Activated T-cell treated with anti-CD3 and anti-CD28 coated beads, Interleukin-2, amount 50 U/mL, for 48 hours (primary cell): ENCODE results near the gene NMNAT3.

Source experiments
- DNase-seq, 2 experiments: peaks; one replicate each; pipeline ENCODE4 v3.0.0-alpha.2; 2020

NMNAT3 gene

GRCh38 chr3:139674571-139675260 lies 3.1 kb downstream of the NMNAT3 start:
- DNase-seq = no peak

DNA sequence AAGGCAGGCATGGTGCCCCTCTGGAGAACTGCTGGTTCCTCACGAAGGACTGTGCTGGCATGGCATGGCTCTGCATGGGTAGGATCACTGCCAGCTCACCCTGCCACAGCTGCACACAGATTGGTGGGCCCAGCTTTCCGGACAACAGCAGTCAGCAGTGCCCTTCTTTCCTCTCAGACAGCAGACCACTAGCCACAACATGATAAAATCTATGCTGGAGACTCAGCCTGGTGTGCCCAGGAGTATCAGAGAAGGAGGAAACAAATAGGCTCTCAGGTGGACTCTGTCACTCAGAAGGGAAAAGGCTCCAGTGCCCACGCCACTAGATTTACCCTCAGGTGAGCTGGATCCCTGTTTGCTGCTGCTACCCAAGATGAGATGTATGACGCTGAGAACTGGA lies 4.9 kb downstream of the NMNAT3 start:
- DNase-seq = no peak

DNA sequence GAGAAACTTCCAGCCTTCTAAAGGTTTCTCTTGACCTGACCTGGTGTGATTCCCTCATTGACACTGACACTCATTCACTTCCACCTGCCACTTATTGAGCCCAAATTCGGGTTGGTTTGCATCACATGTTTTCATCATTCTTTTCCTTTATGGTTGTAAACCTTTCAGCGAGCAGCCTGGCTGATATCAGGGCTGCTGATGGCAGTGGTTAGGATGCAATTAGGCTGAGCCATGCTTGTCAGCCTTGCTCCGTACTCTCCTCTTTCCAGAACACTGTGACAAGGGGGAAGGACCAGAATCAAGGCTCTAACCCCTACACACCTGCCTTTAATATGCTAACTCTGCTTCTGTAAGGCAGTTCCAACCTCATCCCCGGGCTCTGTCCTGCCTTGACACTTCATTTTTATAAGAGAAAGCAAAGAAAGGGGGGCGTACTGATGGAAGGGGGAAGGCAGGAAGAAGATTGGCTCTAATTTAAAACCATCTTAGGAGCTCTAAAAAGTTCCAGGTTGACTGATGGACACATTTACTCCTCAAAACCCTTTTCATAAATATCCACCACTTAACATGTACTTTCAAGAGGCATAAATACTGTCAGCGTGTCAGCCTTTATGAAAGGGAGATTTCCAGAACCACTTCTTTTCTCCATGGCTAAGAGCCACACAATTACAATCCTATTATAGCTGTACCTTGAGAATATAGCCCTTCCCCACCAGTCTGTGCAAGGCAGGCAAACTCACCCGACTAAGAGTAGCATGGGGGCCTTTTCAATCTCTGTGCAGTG lies 5.7 kb downstream of the NMNAT3 start:
- DNase-seq = no peak

DNA sequence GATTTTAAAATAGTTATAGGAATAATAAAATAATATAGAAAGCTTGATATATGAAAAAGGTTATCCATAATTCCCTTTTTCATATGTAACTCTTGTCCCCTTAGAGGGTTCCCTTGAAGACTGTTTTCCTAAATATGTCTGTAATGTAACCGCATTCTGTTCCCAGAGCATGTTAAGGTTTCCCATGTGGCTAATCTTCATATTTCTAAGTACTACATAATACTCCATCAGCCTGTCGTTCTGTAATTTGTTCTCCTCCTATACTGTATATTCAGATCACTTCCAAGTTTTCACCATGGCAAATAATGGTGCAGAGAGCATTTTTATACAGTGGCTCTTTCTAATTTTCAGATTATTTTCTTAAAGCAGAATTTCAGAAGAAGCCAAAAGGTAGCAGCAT lies 6.7 kb downstream of the NMNAT3 start:
- no peak for DNase-seq

DNA sequence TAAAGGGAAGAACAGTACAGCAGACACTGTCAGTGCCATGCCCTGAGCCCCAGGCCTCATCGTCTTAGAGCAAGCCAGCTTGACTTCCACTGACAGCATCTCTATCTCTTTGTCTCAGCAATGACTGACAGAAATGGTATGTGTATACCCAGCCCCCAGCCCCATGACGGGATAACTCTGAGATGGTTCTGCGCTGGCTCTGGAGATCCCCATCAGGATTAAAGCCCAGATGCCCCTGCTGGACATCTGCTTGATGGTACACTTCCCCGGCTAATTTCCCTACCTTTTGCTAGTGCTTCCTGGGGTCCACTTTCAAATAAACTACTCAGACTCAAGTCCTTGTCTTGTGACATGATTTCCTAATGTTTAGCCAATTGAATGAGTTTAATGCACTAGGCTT lies 7.6 kb downstream of the NMNAT3 start:
- no peak for DNase-seq

DNA sequence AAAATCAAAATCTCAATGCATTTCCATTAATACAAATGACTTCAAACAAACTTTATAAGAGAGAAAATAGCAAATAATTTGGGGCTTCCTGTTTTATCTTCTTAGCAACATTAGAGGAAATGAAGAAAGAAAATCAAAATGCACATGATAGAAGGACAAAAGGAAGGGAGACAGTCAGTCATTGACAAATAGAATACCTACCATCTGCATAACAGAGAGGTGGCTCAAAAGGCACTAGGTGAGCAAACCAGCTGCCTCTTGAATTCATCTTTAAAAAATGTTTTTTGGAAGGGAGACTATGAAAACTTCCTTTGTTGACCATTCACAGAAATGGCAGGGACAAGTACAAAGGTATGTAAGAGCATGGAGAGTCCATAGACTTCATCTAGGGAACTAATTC lies 9.4 kb downstream of the NMNAT3 start:
- no peak for DNase-seq

DNA sequence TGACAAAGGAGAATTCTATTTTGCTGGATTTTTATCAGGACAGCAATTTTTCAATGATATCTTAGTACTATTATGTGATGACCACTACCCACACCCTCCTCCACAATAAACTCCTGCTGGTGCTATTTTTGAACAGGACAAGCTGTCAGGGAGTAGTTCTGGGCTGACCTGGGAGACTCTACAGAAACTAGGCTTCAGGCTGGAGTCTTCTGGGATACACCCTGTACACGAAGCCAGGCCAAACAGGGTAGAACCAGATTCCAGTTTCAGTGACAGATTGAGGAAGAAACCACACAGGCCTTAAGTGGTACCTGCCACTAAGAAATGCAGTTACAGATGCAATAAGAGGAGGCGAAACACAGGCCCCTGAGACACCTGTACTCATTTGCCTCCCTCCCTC lies 12.8 kb downstream of the NMNAT3 start:
- DNase-seq = no peak

DNA sequence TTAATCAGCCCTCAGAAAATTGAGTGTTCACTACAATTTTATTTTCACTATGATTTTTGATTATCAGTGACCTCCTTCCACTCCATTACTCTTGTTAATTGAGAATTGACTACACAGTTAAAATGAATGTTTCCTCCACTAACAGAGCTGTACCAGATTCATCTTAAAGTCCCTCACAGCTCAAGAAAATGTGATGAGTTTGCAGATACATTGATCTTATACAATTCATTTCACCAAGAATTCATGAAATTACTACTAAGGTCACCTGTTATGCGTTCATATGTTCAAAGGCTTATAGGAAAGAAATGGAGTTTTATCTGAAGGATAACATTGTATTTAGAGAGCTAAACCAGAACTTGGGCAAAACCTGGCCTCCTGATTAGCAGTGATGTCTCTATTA lies 17.5 kb downstream of the NMNAT3 start:
- no peak for DNase-seq

DNA sequence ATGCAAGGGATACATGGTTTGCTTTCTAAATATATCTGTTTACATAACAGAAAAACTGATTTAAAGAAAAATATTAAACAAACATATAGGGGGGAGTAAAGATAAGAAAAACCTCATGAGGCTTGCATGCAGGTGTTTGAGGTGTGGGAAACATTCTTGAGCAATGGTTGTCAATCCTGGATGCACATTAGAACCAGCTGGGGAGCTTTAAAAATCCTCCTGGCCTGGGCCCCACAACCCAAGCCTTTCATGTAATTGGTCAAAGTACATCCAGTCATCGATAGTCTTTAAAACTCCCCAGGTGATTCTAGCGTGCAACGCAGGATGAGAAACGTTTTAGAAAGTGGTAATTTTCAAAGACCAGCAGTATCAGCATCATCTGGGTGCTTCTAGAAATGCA lies 18.3 kb downstream of the NMNAT3 start:
- no peak for DNase-seq

GRCh38 chr3:139657936-139658335 lies 19.8 kb downstream of the NMNAT3 start:
- no peak for DNase-seq

DNA sequence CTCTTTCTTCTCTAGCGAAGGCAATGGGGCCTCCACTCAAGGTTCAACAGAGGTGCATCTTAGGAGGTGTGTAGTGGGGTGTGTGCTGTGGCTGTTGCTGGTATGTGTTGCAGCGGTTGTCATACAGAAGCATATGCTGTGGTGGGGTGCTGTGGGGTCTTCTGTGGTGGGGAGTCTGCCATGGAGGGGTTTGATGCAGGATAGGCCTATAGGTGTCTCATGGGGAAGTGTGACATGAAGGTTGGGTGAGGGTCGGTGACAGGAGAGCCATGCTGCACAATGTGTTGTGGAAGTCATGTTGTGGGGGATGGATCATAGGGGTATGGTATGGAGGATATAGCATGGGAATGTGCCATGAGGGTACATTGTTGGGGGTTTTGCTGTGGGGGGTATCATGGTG lies 20.3 kb downstream of the NMNAT3 start:
- no peak for DNase-seq

GRCh38 chr3:139655909-139656595 lies 21.7 kb downstream of the NMNAT3 start:
- no peak for DNase-seq

DNA sequence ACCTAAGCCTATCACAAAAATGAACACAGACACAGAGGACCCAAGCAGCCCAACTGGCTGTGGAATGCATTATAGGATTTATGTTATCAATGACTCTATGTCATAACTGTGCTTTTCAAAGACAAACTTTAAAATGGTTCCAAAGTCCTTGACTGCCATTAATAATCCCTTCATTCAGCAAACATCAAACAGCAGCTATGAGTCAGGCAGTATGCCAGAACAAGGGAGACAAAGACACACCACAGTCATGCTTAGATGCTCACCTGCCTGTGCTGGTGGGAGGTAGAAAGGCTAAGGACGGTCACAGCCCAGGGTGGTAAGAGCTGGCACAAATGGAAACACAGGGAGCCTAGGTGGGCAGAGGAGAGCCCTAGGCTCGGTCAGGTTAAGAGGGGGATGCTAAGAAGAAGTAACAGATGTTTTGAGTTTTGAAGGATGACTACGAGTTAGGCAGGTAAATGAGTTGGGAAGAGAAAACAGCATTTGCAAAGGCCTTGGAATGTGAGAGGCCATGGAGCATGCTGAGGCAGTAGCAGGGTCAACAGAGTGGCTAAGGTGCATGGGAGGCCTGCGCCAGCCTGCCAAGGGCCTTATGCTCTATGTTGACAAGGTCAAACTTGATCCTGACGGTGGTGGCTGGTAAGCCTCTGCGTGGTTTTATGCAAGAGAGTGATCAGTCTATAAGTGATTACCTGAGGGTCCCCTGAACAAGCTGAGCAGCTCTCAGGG lies 23.0 kb downstream of the NMNAT3 start:
- DNase-seq = no peak

DNA sequence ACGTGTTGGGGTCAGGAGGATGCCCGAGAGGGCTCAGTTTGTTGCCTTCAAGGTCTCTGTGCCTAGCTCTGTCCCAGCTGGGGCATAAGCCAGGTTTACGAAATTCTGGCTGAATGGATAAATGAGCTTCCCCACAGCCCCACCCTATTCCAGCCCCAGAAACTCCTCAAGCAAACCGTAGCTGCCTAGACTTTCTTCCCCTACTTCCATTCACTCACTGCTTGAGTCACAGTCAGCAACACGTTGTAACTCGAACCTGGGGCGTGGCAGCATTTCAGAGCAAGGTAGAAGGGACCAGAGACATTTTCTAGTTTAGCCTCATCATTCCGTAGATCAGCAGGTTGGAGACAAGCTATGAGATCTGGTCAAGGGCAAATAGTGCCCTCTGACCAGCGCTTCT lies 24.2 kb downstream of the NMNAT3 start:
- DNase-seq = no peak

DNA sequence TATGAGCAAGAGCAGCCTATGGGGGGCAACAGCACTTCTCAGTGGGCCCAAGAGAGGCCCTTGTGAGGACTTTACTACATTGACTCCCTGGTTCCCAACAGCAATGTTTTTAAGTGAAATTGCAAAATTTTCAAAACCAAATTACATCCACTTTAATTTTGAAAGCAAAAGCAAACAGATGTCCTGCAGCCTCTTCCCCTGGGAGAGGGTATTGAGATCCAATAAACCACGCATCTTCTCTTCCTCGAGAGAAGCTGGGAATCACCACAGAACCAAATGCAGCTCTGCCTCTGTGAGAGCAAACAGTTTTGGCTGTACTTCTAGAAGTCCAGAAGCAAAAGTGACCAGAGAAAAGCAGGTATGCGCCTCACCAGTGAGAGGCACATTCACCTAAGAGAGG lies 25.2 kb downstream of the NMNAT3 start:
- no peak for DNase-seq

DNA sequence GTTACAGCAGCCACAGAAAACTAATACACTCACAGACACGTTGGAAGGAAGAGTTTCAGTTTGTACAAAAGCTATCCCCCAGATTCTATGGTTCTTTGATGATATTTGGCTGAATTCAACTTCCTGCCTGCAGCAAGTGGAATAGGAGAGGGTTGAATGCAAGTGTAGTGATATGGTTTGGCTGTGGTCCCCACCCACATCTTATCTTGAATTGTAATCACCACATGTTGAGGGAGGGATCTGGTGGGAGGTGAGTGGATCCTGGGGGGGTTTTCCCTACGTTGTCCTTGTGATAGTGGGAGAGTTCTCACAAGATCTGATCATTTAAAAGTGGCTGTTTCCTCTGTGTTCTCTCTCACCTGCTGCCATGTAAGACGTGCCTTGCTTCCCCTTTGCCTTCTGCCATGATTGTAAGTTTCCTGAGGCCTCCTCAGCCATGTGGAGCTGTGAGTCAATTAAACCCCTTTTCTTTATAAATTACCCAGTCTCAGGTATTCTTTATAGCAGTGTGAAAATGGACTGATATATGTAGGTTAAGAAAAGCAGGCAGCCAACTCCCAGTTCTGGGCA lies 29.8 kb downstream of the NMNAT3 start:
- no peak for DNase-seq

- no peak for DNase-seq
These were observed 31.3 kb downstream of the NMNAT3 start for GRCh38 chr3:139646512-139646911.

GRCh38 chr3:139642996-139643395 lies 34.8 kb downstream of the NMNAT3 start:
- DNase-seq = no peak

DNA sequence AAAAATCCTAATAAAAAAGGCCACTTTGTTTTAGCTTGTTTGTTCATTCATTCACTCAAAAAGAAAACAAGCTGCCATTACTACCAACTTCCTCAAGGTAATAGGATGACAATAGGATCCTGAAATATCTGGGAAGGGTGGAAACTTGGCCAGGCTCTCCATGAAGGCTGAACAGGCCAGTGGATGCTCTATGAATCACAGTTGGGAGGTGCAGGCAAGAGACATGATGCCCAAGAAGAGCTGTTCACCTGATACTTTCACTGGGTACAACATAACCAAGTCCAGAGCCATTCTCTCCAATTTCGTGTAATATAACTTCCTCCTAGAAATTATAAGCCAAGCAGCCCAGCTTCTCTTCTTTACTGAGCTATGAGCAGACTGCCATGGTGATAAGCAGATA lies 37.3 kb downstream of the NMNAT3 start:
- DNase-seq = no peak

DNA sequence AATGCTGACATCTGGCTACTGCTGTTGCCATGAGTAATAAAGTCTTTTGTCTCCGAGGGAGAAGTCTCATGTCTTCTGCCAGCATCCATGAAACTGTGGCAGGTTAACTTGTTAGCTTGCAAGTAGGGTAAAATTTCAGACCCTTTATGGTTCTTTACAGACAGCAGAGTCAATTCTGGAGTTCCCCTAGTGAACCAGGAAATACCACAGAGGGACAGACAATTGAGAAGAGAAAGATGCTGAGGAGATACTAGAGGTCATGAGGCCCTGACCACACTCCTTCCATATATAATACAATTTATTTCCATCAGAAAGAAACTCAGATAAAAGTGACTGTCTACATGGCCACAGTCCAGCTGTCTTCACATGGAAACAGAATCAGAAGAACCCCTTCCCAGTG lies 38.1 kb downstream of the NMNAT3 start:
- DNase-seq = no peak

GRCh38 chr3:139638518-139638917 lies 39.3 kb downstream of the NMNAT3 start:
- no peak for DNase-seq

GRCh38 chr3:139636511-139636910 lies 41.3 kb downstream of the NMNAT3 start:
- DNase-seq = no peak

- no peak for DNase-seq
These were observed 43.6 kb downstream of the NMNAT3 start for GRCh38 chr3:139634111-139634635.
